K562 treated with DMSO at 1 percent for 4 hours (cell line): ENCODE measurements around the gene CS. TPM values are rescaled to one million over a fixed set of nuclear protein-coding genes. Genes with fewer than 3 reads are reported as not detected.

Source experiments
- total RNA-seq: library from RNA; unstranded; fragments of 300-600 nt; gene quantifications from 2 replicates; pipeline ENCODE4 v1.2.3, GENCODE V29; 2022; ENCODE audit not compliant: insufficient read depth

The CS gene
- 147 and 188 TPM in 2 replicates for total RNA-seq

GRCh38 chr12:56299853-56300643, at the start of gene CS:
CS (minus strand) TSS chr12:56300330; CDS start chr12:56300201, 129 bp downstream.

GRCh38 chr12:56338308-56339157, 38.4 kb upstream of the CS start, which contains the start of gene IL23A:
IL23A (plus strand) TSS chr12:56338884; CDS start chr12:56339045, 161 bp downstream.

GRCh38 chr12:56333679-56334489, 33.8 kb upstream of the CS start, which contains the start of gene PAN2:
PAN2 (minus strand) TSS chr12:56334000; CDS start chr12:56333094, 906 bp downstream.

GRCh38 chr12:56315622-56316473, 15.7 kb upstream of the CS start, which contains the start of gene CNPY2:
CNPY2 (minus strand) TSS chr12:56315988; CDS start chr12:56315217, 771 bp downstream.

GRCh38 chr12:56266693-56267442, 33.3 kb downstream of the CS start, which contains the start of gene COQ10A:
COQ10A (plus strand) TSS chr12:56266942; CDS start chr12:56267119, 177 bp downstream.

GRCh38 chr12:56258068-56258819, 41.9 kb downstream of the CS start, which contains the start of gene ANKRD52:
ANKRD52 (minus strand) TSS chr12:56258384; CDS start chr12:56258269, 115 bp downstream.

GRCh38 chr12:56229916-56230431, 70.2 kb downstream of the CS start, which contains the start of gene SLC39A5:
SLC39A5 (plus strand) TSS chr12:56230051; CDS start chr12:56231275, 1,224 bp downstream.

GRCh38 chr12:56224102-56224701, 75.9 kb downstream of the CS start, which contains the start of gene NABP2:
NABP2 (plus strand) TSS chr12:56224342; CDS start chr12:56224857, 515 bp downstream.

GRCh38 chr12:56221757-56222530, 78.2 kb downstream of the CS start, which contains the start of gene RNF41:
RNF41 (minus strand) TSS chr12:56221922; CDS start chr12:56214047, 7,875 bp downstream.

Other genes starting within 250 kb of the CS start
- 6.1 and 6.8 TPM in 2 replicates for gene ERBB3, start 220.2 kb downstream of the CS start, total RNA-seq
- gene PA2G4, start 195.8 kb downstream of the CS start, total RNA-seq: 175 and 187 TPM in 2 replicates
- gene RPL41, start 183.7 kb downstream of the CS start, total RNA-seq: 4,679 and 5,235 TPM in 2 replicates
- gene ZC3H10, start 182.1 kb downstream of the CS start, total RNA-seq: 1.8 and 1.9 TPM in 2 replicates
- 167 and 178 TPM in 2 replicates for gene ESYT1, start 172.1 kb downstream of the CS start, total RNA-seq
- 61.3 and 61.4 TPM in 2 replicates for gene MYL6B, start 147.7 kb downstream of the CS start, total RNA-seq
- gene MYL6, start 142.0 kb downstream of the CS start, total RNA-seq: 924 and 1,005 TPM in 2 replicates
- 60.1 and 67.3 TPM in 2 replicates for gene SMARCC2, start 110.8 kb downstream of the CS start, total RNA-seq
- gene RNF41, start 78.4 kb downstream of the CS start, total RNA-seq: 35.0 and 40.3 TPM in 2 replicates
- gene NABP2, start 76.0 kb downstream of the CS start, total RNA-seq: 40.6 and 44.3 TPM in 2 replicates
- gene SLC39A5, start 70.3 kb downstream of the CS start, total RNA-seq: not detected in 2 replicates
- 21.1 and 28.7 TPM in 2 replicates for gene ANKRD52, start 41.9 kb downstream of the CS start, total RNA-seq
- gene COQ10A, start 33.4 kb downstream of the CS start, total RNA-seq: 53.8 and 66.9 TPM in 2 replicates
- gene CNPY2, start 15.7 kb upstream of the CS start, total RNA-seq: 83.1 and 88.0 TPM in 2 replicates
- gene PAN2, start 33.7 kb upstream of the CS start, total RNA-seq: 17.1 and 19.9 TPM in 2 replicates
- gene IL23A, start 38.6 kb upstream of the CS start, total RNA-seq: 23.4 and 24.3 TPM in 2 replicates
- gene STAT2, start 59.8 kb upstream of the CS start, total RNA-seq: 43.9 and 54.6 TPM in 2 replicates
- not detected in 2 replicates for gene APOF, start 62.5 kb upstream of the CS start, total RNA-seq
- gene TIMELESS, start 149.1 kb upstream of the CS start, total RNA-seq: 42.8 and 49.4 TPM in 2 replicates
- gene MIP, start 154.3 kb upstream of the CS start, total RNA-seq: not detected in 2 replicates
- 0.61 and 0.74 TPM in 2 replicates for gene SPRYD4, start 168.2 kb upstream of the CS start, total RNA-seq
- gene GLS2, start 187.8 kb upstream of the CS start, total RNA-seq: not detected in 2 replicates
- 0.43 and 0.75 TPM in 2 replicates for gene RBMS2, start 221.5 kb upstream of the CS start, total RNA-seq